GM04503 (cell line): ENCODE data around the gene TMEM119.
"Not testable (repeated sequence)": the region's sequence is repeated elsewhere in the genome, so short reads cannot be mapped to it uniquely, and the experiment has no call there.

Experiments
- DNase-seq: peaks from one replicate; pipeline ENCODE4 v3.0.0-alpha.2; 2012; ENCODE audit warnings: low read depth

TMEM119 gene

GRCh38 chr12:108582978-108583770 lies 14.7 kb downstream of the TMEM119 start:
- no peak for DNase-seq

- DNase-seq: no peak
Observed at GRCh38 chr12:108582509-108582908, 15.4 kb downstream of the TMEM119 start.

- DNase-seq: no peak
Observed at GRCh38 chr12:108581311-108582227, 16.3 kb downstream of the TMEM119 start.

- DNase-seq: no peak
Observed at GRCh38 chr12:108580531-108580930, 17.4 kb downstream of the TMEM119 start.

GRCh38 chr12:108578813-108579212 lies 19.1 kb downstream of the TMEM119 start:
- no peak for DNase-seq

GRCh38 chr12:108578264-108578663 lies 19.6 kb downstream of the TMEM119 start:
- DNase-seq: no peak

GRCh38 chr12:108577458-108577857 lies 20.4 kb downstream of the TMEM119 start:
- no peak for DNase-seq

GRCh38 chr12:108576660-108577234 lies 21.1 kb downstream of the TMEM119 start:
- no peak for DNase-seq

GRCh38 chr12:108575199-108575912 lies 22.5 kb downstream of the TMEM119 start:
- no peak for DNase-seq

- DNase-seq: not testable (repeated sequence)
Observed at GRCh38 chr12:108574276-108574675, 23.6 kb downstream of the TMEM119 start.

- DNase-seq: no peak
Observed at GRCh38 chr12:108573317-108573716, 24.6 kb downstream of the TMEM119 start.

GRCh38 chr12:108572166-108572790 lies 25.6 kb downstream of the TMEM119 start:
- DNase-seq: no peak

GRCh38 chr12:108571609-108572165 lies 26.2 kb downstream of the TMEM119 start:
- DNase-seq: no peak

GRCh38 chr12:108570743-108571608 lies 26.9 kb downstream of the TMEM119 start:
- no peak for DNase-seq

- DNase-seq: no peak
Observed at GRCh38 chr12:108568338-108569154, 29.3 kb downstream of the TMEM119 start.

GRCh38 chr12:108567406-108568337 lies 30.2 kb downstream of the TMEM119 start:
- no peak for DNase-seq

- no peak for DNase-seq
Observed at GRCh38 chr12:108566452-108566851, 31.4 kb downstream of the TMEM119 start.

GRCh38 chr12:108565976-108566375 lies 31.9 kb downstream of the TMEM119 start:
- no peak for DNase-seq
